T follicular helper cell (primary cell): ENCODE data around the gene BCKDHA.
"Not testable (repeated sequence)": the region's sequence is repeated elsewhere in the genome, so short reads cannot be mapped to it uniquely, and the experiment has no call there.

Source experiments
- DNase-seq: peaks from one replicate; pipeline ENCODE4 v3.0.0-alpha.2; 2020; ENCODE audit warnings: low read depth

Gene BCKDHA

GRCh38 chr19:41403181-41403970 is 5.8 kb downstream of the BCKDHA start:
- no peak for DNase-seq

- DNase-seq = no peak
Measured at GRCh38 chr19:41405776-41406175, 8.2 kb downstream of the BCKDHA start.

GRCh38 chr19:41407271-41407670 is 9.7 kb downstream of the BCKDHA start:
- no peak for DNase-seq

GRCh38 chr19:41408256-41408655 is 10.6 kb downstream of the BCKDHA start:
- DNase-seq = no peak

GRCh38 chr19:41408846-41409245 is 11.2 kb downstream of the BCKDHA start:
- DNase-seq = not testable (repeated sequence)

- no peak for DNase-seq
Measured at GRCh38 chr19:41409288-41409687, 11.7 kb downstream of the BCKDHA start.

- DNase-seq = no peak
Measured at GRCh38 chr19:41410336-41411054, 12.9 kb downstream of the BCKDHA start.

GRCh38 chr19:41411100-41411967 is 13.7 kb downstream of the BCKDHA start:
- DNase-seq = no peak

GRCh38 chr19:41411968-41412265 is 14.3 kb downstream of the BCKDHA start:
- DNase-seq = no peak

- no peak for DNase-seq
Measured at GRCh38 chr19:41412953-41413352, 15.3 kb downstream of the BCKDHA start.

- no peak for DNase-seq
Measured at GRCh38 chr19:41413947-41414346, 16.3 kb downstream of the BCKDHA start.

GRCh38 chr19:41414461-41414860 is 16.8 kb downstream of the BCKDHA start:
- DNase-seq = no peak

- DNase-seq = no peak
Measured at GRCh38 chr19:41415154-41415571, 17.5 kb downstream of the BCKDHA start.

GRCh38 chr19:41416194-41416674 is 18.6 kb downstream of the BCKDHA start:
- no peak for DNase-seq

- no peak for DNase-seq
Measured at GRCh38 chr19:41420101-41420880, 22.7 kb downstream of the BCKDHA start.

GRCh38 chr19:41421314-41421713 is 23.7 kb downstream of the BCKDHA start:
- no peak for DNase-seq

- no peak for DNase-seq
Measured at GRCh38 chr19:41421973-41422372, 24.4 kb downstream of the BCKDHA start.

GRCh38 chr19:41422456-41422855 is 24.8 kb downstream of the BCKDHA start:
- DNase-seq = no peak

GRCh38 chr19:41422955-41423354 is 25.3 kb downstream of the BCKDHA start:
- no peak for DNase-seq

- no peak for DNase-seq
Measured at GRCh38 chr19:41424335-41425173, 26.9 kb downstream of the BCKDHA start.
